ENCODE measurements around the gene PPTC7.

DNA sequence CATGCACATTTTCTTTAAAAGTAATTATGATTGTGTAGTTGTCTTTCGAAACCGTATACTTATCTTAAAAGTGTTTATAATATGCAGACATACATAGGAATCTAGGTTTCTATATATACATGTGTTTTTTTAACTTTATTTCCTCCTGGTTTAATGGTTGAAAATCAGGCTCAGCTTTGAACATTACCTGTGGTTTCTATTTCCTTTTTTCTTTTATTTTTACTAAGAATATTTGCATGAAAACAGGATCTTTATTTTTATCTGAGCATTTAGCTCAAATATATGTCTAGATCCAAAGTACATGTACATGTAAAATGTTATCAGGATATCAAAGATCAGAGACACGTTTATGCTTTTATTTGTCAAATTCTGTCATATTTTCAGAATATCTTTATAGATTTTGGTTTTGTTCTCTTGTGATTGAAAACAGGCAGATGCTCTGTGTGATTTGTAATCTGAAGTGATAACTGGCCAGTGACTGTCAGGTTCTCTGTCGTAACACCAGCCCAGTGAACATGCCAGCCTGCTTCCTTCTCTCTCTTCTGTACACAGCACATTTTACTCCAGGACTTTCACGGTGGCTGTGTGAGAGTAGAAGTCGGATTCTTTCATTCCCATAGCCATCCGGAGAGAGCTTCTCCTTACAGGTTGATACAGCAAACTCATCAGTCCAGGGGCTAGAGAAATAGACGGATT, 44.5 kb upstream of the PPTC7 start:
- TF ChIP-seq CTCF (IDR thresholded peaks at IDR 0.05) (no peak), POLR2A (IDR thresholded peaks at IDR 0.05) (no peak), EP300 (IDR thresholded peaks at IDR 0.05; ENCODE audit: low read depth) (no peak)

All from transverse colon (tissue), 3 donors.